ENCODE data around the gene TMEM161A.
A peak's percentile ranks its signal among the peaks of the same experiment; 100 is the strongest.
"Not testable (repeated sequence)": the region's sequence is repeated elsewhere in the genome, so short reads cannot be mapped to it uniquely, and the experiment has no call there.

TMEM161A gene

DNA sequence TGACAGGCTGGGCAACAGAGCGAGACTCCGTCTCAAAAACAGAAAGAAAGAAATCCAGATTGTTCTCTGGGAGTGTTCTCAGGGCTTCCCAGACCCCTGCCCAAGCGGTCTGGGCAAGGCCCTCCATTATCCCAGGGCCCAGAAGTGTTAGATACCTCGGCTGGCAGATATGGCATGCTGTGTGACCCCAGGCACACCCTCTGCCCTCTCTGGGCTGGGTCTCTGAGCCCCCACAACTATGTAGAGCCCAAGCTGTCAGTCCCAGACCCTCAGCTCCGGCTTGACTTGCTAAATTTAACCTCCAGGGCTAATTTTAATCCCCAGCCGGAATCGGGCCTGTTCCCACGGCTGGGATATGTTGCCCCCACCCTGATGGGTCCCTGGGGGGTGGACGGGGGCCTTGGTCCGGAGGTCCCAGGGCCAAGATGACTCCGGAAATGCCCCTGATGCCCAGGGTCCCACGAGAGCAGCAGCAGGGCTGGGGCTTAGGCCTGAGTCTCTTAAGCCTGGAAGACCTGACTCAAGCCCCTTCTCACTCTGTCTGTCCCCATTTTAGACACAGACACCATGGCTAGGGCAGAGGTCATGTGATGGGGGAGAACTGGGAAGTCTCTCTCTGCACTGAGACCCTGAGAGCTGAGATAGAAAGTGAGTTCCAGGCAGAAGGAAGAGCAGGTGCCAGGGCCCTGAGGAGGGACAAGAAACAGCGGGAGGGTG is 14.5 kb upstream of the TMEM161A start:
- no peak overlapping the region for H3K4me3 ChIP-seq (ENCODE audit: low read length)
- no peak for DNase-seq (ENCODE audit: low read depth)
- TF ChIP-seq, protein P1, sequence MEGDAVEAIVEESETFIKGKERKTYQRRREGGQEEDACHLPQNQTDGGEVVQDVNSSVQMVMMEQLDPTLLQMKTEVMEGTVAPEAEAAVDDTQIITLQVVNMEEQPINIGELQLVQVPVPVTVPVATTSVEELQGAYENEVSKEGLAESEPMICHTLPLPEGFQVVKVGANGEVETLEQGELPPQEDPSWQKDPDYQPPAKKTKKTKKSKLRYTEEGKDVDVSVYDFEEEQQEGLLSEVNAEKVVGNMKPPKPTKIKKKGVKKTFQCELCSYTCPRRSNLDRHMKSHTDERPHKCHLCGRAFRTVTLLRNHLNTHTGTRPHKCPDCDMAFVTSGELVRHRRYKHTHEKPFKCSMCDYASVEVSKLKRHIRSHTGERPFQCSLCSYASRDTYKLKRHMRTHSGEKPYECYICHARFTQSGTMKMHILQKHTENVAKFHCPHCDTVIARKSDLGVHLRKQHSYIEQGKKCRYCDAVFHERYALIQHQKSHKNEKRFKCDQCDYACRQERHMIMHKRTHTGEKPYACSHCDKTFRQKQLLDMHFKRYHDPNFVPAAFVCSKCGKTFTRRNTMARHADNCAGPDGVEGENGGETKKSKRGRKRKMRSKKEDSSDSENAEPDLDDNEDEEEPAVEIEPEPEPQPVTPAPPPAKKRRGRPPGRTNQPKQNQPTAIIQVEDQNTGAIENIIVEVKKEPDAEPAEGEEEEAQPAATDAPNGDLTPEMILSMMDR (IDR thresholded peaks at IDR 0.05; ENCODE audit: insufficient read depth, low read depth, low read length, missing control alignments) = no peak

DNA sequence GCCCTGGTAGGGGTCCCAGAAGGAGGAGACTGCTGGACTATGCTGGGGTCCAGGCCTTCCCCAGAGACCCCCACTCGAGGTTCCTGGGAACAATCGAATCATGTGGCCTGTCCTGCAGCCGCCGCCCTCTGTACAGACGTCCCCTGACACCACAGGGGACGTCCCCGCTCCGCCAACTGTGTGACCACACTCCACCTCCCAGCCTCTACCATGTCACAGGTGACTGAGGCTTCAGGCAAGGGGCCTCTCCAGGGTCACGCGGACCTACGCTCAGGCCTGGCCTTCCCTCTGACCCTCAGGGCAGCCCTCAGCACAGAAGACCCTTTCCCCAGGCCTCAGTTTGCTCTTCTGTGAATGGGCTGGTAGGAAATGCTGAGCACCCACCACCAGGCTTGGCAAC is 13.1 kb upstream of the TMEM161A start:
- TF ChIP-seq, protein P1 (IDR thresholded peaks at IDR 0.05; ENCODE audit: insufficient read depth, low read depth, low read length, missing control alignments) = no peak
- no peak overlapping the region for H3K4me3 ChIP-seq (ENCODE audit: low read length)
- no peak for DNase-seq (ENCODE audit: low read depth)

DNA sequence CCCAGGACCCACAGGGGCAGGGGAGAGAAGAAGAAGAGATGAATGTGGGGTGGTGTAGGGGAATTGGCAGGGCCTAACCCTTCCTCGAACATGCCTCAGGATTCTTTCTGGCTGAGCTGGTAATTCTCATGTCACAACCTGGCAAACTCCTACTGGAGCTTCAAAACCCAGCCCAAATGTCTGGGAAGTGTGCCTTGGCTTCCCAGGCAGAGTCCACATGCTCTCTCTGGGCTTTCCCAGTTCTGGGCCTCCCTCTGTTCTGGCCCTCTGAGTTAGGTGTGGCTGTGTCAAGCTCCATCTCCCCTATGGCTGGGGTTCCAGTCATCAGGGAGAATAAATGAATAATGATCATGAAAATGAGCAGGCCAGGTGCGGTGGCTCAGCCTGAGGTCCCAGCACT is 11.2 kb upstream of the TMEM161A start:
- no peak for DNase-seq (ENCODE audit: low read depth)
- H3K4me3 ChIP-seq (ENCODE audit: low read length) = no peak overlapping the region
- TF ChIP-seq, protein P1 (IDR thresholded peaks at IDR 0.05; ENCODE audit: insufficient read depth, low read depth, low read length, missing control alignments) = no peak

DNA sequence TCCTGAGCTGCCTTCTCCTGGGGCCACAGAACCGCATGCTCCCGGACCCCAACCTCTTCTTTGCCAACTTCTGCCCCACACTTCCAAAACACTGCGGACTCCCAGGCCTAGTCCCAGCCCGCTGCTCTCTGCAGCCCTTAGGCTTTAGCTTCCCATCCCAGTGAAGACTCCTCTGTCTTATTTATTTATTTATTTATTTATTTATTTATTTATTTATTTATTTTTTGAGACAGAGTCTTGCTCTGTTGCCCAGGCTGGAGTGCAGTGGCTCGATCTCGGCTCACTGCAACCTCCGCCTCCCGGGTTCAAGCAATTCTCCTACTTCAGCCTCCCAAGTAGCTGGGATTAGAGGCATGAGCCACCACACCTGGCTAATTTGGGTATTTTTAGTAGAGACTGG is 10.2 kb upstream of the TMEM161A start:
- DNase-seq (ENCODE audit: low read depth); H3K4me3 ChIP-seq (ENCODE audit: low read length): not testable (repeated sequence)

DNA sequence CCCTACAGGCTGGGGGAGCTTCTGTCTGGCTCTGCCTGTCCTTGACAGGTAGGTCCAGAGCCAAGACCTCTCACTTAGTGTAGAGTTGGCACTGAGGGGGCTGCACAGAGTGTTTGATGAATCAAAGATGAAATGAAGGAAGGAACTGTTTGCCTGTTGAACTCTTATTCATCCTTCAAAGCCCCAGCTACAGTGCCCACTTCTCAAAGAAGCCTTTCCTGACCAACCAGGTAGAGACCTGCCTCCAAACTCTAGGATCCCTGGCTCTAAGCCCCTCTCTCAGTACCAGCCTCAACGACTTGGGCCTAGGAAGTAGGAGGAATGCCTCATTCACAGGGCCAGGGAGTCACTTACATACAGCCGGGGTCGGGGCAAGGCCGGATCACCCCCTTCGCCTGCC is 9.1 kb upstream of the TMEM161A start:
- TF ChIP-seq, protein P1 (IDR thresholded peaks at IDR 0.05; ENCODE audit: insufficient read depth, low read depth, low read length, missing control alignments) = no peak
- DNase-seq (ENCODE audit: low read depth) = no peak
- no peak overlapping the region for H3K4me3 ChIP-seq (ENCODE audit: low read length)

DNA sequence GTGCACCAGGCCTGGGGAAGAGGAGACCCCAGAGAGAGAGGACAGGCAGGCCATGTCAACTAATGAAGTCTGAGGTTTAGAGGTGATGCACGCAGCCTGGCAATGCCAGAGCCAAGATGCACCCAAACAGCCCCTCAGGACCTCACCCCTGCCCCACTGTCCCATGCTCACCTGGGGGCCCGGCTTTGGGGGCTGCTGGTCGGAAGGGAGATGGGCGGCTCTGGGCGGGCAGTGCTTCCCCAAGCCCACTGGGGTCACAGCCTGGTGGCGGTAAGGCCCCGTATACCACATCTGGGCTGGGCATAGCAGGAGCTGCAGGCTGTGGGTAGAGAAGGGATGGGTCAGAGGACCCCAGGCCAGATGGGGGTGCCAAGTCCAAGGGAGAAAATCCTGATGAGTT is 8.6 kb upstream of the TMEM161A start:
- H3K4me3 ChIP-seq (ENCODE audit: low read length) = no peak overlapping the region
- no peak for DNase-seq (ENCODE audit: low read depth)
- TF ChIP-seq, protein P1 (IDR thresholded peaks at IDR 0.05; ENCODE audit: insufficient read depth, low read depth, low read length, missing control alignments) = no peak

DNA sequence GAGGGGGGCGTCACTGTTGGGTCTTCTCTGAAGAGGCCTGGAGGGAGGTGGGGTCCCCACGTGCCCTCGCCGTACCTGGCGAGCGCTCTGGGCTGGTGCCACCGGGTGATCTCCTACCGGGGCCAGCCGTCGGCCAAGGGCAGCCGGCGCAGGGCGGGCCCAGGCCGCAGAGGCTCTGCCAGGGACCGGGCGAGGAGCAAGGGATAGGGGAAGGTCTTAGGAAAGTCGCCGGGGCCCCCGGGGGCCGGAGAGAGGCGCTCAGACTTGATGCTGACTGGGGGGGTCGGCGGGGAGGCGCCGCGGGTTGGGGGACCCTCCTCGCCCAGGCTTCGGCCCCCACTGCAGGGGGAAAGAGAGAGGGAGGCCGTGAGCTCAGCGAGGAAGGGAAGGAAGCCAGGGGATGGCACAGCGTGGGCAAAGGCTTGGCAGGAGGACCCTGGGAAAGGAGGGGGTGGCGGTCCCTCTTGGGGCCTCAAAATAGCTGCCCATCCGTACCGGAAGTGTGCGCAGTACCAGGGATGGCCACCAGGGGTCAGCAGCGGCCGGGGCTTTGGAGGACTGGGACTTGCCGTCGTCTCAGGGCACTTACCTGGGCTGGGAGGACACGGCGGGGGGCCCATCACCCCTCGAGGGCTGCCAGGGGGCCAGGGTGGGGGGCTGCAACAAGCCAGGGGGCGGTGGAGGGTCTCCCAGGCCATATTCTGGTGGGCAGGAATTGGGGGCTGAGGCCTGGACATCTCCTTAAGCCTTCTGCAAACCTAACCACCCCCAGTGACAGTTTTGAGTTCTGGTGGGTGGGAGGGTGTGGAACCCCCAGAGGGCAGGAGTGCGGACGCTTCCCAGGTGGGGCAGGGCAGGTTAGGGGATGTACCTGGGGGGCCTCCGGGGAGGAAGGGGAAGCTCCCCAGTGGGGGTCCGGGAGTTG is 7.7 kb upstream of the TMEM161A start:
- no peak overlapping the region for H3K4me3 ChIP-seq (ENCODE audit: low read length)
- TF ChIP-seq, protein P1 (IDR thresholded peaks at IDR 0.05; ENCODE audit: insufficient read depth, low read depth, low read length, missing control alignments) = peak; percentile 89
- DNase-seq (ENCODE audit: low read depth) = peak; percentile 58
